HepG2 (cell line): ENCODE results near the gene LRBA. TPM values are rescaled to one million over a fixed set of nuclear protein-coding genes. Genes with fewer than 3 reads are reported as not detected.

Experiments used
- ARID5B ChIP-seq: IDR thresholded peaks from 2 replicates; pipeline ENCODE4 v1.4.0; 2020; ENCODE audit warnings: mild to moderate bottlenecking, missing genetic modification reagents
- CC2D1A ChIP-seq: sonication (generic); formaldehyde crosslinking; IDR thresholded peaks from 2 replicates; pipeline ENCODE4 v1.8.1; 2023; ENCODE audit warnings: mild to moderate bottlenecking, missing genetic modification reagents
- RFX1 ChIP-seq: fragments of 450-650 bp; IDR thresholded peaks from 2 replicates; pipeline ENCODE4 v1.6.1; 2017
- SCMH1 ChIP-seq: sonication (generic); formaldehyde crosslinking; IDR thresholded peaks from 2 replicates; pipeline ENCODE4 v1.9.0; 2021; ENCODE audit warnings: missing genetic modification reagents, mild to moderate bottlenecking, borderline replicate concordance
- SNAI1 ChIP-seq: sonication (generic); formaldehyde crosslinking; IDR thresholded peaks from 2 replicates; pipeline ENCODE4 v1.5.0; 2020; ENCODE audit warnings: mild to moderate bottlenecking, missing genetic modification reagents, borderline replicate concordance
- TAF15 ChIP-seq: fragments of 200-400 bp; formaldehyde crosslinking; IDR thresholded peaks from one replicate; pipeline ENCODE4 v1.6.1; 2018; ENCODE audit warnings: mild to moderate bottlenecking, low read depth, low read length; ENCODE audit not compliant: poor library complexity, severe bottlenecking
- YY1 ChIP-seq: IDR thresholded peaks from 2 replicates; pipeline ENCODE4 v1.6.1; 2011; ENCODE audit warnings: low read length, low read depth, moderate library complexity, mild to moderate bottlenecking; ENCODE audit not compliant: insufficient read depth, insufficient replicate concordance
- ZFP36 ChIP-seq: fragments of 150-350 bp; IDR thresholded peaks from 2 replicates; pipeline ENCODE4 v1.6.1; 2018; ENCODE audit warnings: borderline replicate concordance, low read length, low read depth; ENCODE audit not compliant: partially characterized antibody
- ZNF362 ChIP-seq: sonication (generic); formaldehyde crosslinking; IDR thresholded peaks from 2 replicates; pipeline ENCODE4 v1.4.0; 2020; ENCODE audit warnings: missing genetic modification reagents, mild to moderate bottlenecking, borderline replicate concordance
- ZNF563 ChIP-seq: sonication (generic); formaldehyde crosslinking; IDR thresholded peaks from 2 replicates; pipeline ENCODE4 v1.8.0; 2022; ENCODE audit warnings: mild to moderate bottlenecking, moderate library complexity, missing genetic modification reagents
- ZNF605 ChIP-seq: sonication (generic); formaldehyde crosslinking; IDR thresholded peaks from 2 replicates; pipeline ENCODE4 v1.8.0; 2022; ENCODE audit warnings: mild to moderate bottlenecking, missing genetic modification reagents
- ZNF737 ChIP-seq: sonication (generic); formaldehyde crosslinking; IDR thresholded peaks from 2 replicates; pipeline ENCODE4 v1.5.0; 2020; ENCODE audit warnings: missing genetic modification reagents, mild to moderate bottlenecking, borderline replicate concordance
- polyA plus RNA-seq, 8 experiments: library from polyadenylated mRNA; depleted of rRNA in 3 of 8; stranded (reverse) in 7 of 8; unstranded in 1 of 8; fragments of >200 nt; fragmentation: Illumina TruSeq in 4 of 8; extraction: Trizol in 4 of 8; gene quantifications; 2 replicates each; pipeline versions ENCODE4 v1.2.1 to v1.2.3, GENCODE V29; 2011 to 2016; ENCODE audit warnings: low read depth in 4 of 8, missing spikeins in 1 of 8, mixed read lengths in 1 of 8; ENCODE audit not compliant: insufficient read depth in 1 of 8
- total RNA-seq, 5 experiments: library from RNA; depleted of rRNA; stranded (reverse); fragments of >200 nt; fragmentation: Illumina TruSeq; extraction: Trizol; gene quantifications; 2 replicates each; pipeline ENCODE4 v1.2.3, GENCODE V29; 2016; ENCODE audit warnings: low read depth in 1 of 5
- TF ChIP-seq, protein P1 (sequence below): sonication (generic); formaldehyde crosslinking; IDR thresholded peaks from 2 replicates; pipeline ENCODE4 v1.4.0; 2020; ENCODE audit warnings: mild to moderate bottlenecking, missing genetic modification reagents
- TF ChIP-seq, protein P2 (sequence below): sonication (generic); formaldehyde crosslinking; IDR thresholded peaks from 2 replicates; pipeline ENCODE4 v1.4.0; 2020; ENCODE audit warnings: missing genetic modification reagents

Gene LRBA
- total and polyA plus RNA-seq, 2 of the 13 experiments (the other 11 are each of a cell fraction or from before 2014, with no cell fraction given): 21.0 to 37.2 TPM

DNA sequence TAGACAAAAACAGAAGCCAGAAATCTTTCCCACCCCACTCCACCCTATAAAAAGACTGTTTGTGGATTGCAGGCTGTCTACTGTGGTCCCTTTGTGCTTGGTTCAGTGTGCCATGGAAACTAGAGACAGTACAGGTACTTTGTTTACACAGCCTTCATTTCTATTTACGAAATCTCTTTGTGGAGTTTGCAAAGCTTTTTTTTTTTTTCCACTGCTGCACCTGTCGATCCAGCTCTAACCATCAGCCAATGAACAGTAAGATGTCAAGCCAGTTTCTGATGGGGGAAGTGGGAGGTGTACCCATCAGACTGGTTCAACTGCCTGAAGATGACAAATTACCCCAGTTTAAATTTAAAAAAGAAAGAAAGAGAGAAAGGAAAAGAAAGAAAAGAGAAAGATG lies 20.2 kb upstream of the LRBA start (continued):
- TF ChIP-seq, protein P1, sequence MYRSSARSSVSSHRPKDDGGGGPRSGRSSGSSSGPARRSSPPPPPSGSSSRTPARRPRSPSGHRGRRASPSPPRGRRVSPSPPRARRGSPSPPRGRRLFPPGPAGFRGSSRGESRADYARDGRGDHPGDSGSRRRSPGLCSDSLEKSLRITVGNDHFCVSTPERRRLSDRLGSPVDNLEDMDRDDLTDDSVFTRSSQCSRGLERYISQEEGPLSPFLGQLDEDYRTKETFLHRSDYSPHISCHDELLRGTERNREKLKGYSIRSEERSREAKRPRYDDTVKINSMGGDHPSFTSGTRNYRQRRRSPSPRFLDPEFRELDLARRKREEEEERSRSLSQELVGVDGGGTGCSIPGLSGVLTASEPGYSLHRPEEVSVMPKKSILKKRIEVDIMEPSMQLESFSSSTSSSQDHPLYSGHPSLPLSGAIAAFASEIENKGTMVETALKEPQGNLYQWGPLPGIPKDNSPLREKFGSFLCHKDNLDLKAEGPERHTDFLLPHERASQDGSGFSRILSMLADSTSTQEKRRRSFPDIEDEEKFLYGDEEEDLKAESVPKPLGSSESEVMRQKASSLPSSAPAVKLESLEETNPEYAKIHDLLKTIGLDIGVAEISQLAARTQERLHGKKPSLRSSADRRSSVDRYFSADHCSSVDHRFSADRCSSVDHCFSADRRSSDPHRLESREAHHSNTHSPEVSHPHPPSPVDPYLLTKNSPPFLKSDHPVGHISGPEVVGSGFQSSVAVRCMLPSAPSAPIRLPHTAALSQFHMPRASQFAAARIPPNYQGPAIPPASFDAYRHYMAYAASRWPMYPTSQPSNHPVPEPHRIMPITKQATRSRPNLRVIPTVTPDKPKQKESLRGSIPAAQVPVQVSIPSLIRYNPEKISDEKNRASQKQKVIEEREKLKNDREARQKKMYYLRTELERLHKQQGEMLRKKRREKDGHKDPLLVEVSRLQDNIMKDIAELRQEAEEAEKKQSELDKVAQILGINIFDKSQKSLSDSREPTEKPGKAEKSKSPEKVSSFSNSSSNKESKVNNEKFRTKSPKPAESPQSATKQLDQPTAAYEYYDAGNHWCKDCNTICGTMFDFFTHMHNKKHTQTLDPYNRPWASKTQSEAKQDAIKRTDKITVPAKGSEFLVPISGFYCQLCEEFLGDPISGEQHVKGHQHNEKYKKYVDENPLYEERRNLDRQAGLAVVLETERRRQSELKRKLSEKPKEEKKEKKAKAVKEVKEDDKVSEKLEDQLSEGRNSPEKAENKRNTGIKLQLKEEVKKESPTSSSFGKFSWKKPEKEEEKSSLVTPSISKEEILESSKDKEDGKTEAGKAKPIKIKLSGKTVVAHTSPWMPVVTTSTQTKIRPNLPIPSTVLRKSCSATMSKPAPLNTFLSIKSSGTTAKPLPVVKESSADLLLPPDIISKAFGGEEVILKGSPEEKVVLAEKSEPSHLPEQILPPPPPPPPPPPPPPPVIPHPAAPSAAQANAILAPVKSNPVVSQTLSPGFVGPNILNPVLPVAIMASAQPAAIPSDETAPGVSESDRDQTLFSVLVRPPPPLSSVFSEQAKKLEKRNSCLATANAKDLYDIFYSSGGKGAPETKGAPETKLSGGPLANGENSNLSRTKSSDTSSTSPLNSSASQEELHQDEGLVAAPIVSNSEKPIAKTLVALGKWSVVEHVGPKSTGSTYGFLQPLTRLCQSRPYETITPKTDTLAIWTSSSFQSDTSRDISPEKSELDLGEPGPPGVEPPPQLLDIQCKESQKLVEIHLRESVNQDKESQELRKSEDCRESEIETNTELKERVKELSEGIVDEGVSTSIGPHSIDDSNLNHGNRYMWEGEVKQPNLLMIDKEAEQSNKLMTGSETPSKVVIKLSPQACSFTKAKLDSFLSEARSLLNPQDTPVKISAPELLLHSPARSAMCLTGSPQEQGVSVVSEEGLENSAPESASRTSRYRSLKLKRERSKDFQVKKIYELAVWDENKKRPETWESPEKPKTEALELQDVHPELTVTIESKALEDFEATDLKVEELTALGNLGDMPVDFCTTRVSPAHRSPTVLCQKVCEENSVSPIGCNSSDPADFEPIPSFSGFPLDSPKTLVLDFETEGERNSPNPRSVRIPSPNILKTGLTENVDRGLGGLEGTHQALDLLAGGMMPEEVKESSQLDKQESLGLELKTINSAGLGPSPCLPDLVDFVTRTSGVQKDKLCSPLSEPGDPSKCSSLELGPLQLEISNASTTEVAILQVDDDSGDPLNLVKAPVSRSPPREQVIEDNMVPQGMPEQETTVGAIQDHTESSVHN (CRISPR knock-in tag): no peak
- 0 out of 2 replicates have a peak, but pooled peaks have one; percentile 39 for TF ChIP-seq SNAI1 (CRISPR knock-in tag)
- TF ChIP-seq SCMH1 (CRISPR knock-in tag): no peak
- TF ChIP-seq ZNF605 (CRISPR knock-in tag): no peak
- TF ChIP-seq, protein P2, sequence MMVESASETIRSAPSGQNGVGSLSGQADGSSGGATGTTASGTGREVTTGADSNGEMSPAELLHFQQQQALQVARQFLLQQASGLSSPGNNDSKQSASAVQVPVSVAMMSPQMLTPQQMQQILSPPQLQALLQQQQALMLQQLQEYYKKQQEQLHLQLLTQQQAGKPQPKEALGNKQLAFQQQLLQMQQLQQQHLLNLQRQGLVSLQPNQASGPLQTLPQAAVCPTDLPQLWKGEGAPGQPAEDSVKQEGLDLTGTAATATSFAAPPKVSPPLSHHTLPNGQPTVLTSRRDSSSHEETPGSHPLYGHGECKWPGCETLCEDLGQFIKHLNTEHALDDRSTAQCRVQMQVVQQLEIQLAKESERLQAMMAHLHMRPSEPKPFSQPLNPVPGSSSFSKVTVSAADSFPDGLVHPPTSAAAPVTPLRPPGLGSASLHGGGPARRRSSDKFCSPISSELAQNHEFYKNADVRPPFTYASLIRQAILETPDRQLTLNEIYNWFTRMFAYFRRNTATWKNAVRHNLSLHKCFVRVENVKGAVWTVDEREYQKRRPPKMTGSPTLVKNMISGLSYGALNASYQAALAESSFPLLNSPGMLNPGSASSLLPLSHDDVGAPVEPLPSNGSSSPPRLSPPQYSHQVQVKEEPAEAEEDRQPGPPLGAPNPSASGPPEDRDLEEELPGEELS (CRISPR knock-in tag): 0 out of 2 replicates have a peak, but pooled peaks have one; percentile 12
- no peak for TF ChIP-seq ZFP36
- peak; percentile 44 for TF ChIP-seq ARID5B (CRISPR knock-in tag)
- no peak for TF ChIP-seq CC2D1A
- TF ChIP-seq TAF15: no peak
- TF ChIP-seq ZNF737: no peak
- peak; percentile 89 for TF ChIP-seq ZNF362 (CRISPR knock-in tag)
- no peak for TF ChIP-seq ZNF563
- TF ChIP-seq YY1: no peak
- no peak for TF ChIP-seq RFX1
